SU-DHL-6 (cell line): ENCODE results near the gene ATP5F1E.

Experiments
- EZH2phosphoT487 ChIP-seq: fragments of 200-600 bp; sonication (generic), shearing (Covaris generic); conservative IDR thresholded peaks from 2 replicates; pipeline ENCODE4 v1.6.1; 2018; ENCODE audit warnings: mild to moderate bottlenecking, antibody characterized with exemption, low read length, moderate library complexity, mixed read lengths
- TF ChIP-seq, protein P1 (sequence below): fragments of 200-600 bp; sonication (generic); IDR thresholded peaks from one replicate; pipeline ENCODE4 v1.5.1; 2017; ENCODE audit warnings: antibody characterized with exemption, mild to moderate bottlenecking, low read length, moderate library complexity; ENCODE audit not compliant: insufficient read depth, poor library complexity, severe bottlenecking

DNA sequence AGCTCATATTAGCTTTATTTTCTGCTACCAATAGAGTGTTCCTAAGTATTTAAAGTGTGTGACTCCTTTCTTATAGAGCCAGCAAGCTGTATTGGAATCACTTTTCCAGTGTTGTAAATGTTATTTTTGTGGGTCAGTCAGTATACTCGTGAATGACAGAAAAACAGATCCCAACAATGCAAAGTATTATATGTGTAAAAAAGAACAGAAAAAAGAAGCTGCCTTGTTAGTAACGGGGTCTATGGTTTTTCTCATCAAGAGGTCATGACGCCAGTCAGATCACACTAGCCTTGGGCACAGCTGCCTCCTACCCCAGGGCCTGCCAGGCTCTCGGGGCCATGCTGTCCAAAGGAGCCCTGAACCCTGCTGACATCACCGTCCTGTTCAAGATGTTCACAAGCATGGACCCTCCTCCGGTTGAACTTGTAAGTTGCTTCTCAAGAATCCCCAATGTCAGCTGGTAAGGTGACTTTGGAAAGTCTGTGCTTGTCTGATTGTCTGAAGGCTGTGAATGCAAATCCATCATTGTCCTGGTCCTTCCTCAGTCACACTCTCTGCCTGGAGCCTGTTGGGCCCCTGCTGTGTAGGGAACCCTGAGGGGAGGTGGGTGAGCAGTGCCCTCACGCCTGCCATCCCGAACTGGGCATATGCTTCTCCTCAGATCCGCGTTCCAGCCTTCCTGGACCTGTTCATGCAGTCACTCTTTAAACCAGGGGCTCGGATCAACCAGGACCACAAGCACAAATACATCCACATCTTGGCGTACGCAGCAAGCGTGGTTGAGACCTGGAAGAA, 41.3 kb downstream of the ATP5F1E start:
- TF ChIP-seq, protein P1, sequence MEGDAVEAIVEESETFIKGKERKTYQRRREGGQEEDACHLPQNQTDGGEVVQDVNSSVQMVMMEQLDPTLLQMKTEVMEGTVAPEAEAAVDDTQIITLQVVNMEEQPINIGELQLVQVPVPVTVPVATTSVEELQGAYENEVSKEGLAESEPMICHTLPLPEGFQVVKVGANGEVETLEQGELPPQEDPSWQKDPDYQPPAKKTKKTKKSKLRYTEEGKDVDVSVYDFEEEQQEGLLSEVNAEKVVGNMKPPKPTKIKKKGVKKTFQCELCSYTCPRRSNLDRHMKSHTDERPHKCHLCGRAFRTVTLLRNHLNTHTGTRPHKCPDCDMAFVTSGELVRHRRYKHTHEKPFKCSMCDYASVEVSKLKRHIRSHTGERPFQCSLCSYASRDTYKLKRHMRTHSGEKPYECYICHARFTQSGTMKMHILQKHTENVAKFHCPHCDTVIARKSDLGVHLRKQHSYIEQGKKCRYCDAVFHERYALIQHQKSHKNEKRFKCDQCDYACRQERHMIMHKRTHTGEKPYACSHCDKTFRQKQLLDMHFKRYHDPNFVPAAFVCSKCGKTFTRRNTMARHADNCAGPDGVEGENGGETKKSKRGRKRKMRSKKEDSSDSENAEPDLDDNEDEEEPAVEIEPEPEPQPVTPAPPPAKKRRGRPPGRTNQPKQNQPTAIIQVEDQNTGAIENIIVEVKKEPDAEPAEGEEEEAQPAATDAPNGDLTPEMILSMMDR, result no peak
- TF ChIP-seq EZH2phosphoT487, result no peak
